ENCODE measurements around the gene NDUFS1.
"Not testable (repeated sequence)": the region's sequence is repeated elsewhere in the genome, so short reads cannot be mapped to it uniquely, and the experiment has no call there.

The NDUFS1 gene

GRCh38 chr2:206176121-206176520, 16.9 kb upstream of the NDUFS1 start:
- no peak for TF ChIP-seq CTCF (IDR thresholded peaks at IDR 0.05; ENCODE audit: low read depth, low read length)
- no peak for DNase-seq (ENCODE audit: extremely low read depth, low read depth)

GRCh38 chr2:206173147-206173546, 13.9 kb upstream of the NDUFS1 start:
- DNase-seq (ENCODE audit: extremely low read depth, low read depth): no peak
- TF ChIP-seq CTCF (IDR thresholded peaks at IDR 0.05; ENCODE audit: low read depth, low read length): no peak

- not testable (repeated sequence) for DNase-seq (ENCODE audit: extremely low read depth, low read depth)
Measured at GRCh38 chr2:206171624-206172397, 12.6 kb upstream of the NDUFS1 start.

- DNase-seq (ENCODE audit: extremely low read depth, low read depth): not testable (repeated sequence)
Measured at GRCh38 chr2:206168230-206168629, 9.0 kb upstream of the NDUFS1 start.

GRCh38 chr2:206164261-206164862, 5.1 kb upstream of the NDUFS1 start:
- peak; percentile 7 for DNase-seq (ENCODE audit: extremely low read depth, low read depth)

GRCh38 chr2:206163251-206163880, 4.1 kb upstream of the NDUFS1 start:
- DNase-seq (ENCODE audit: extremely low read depth, low read depth): no peak
- TF ChIP-seq CTCF (IDR thresholded peaks at IDR 0.05; ENCODE audit: low read depth, low read length): no peak

More at GRCh38 chr2:206164261-206164862, 5.1 kb upstream of the NDUFS1 start:
- TF ChIP-seq CTCF (IDR thresholded peaks at IDR 0.05; ENCODE audit: low read depth, low read length): peak; percentile 68

GRCh38 chr2:206162401-206162800, 3.2 kb upstream of the NDUFS1 start:
- DNase-seq (ENCODE audit: extremely low read depth, low read depth): not testable (repeated sequence)

- no peak for DNase-seq (ENCODE audit: extremely low read depth, low read depth)
- no peak for TF ChIP-seq CTCF (IDR thresholded peaks at IDR 0.05; ENCODE audit: low read depth, low read length)
Measured at GRCh38 chr2:206160807-206161179, 1.5 kb upstream of the NDUFS1 start.

Data from AG09319 (cell line).